OCI-LY7 (cell line): ENCODE measurements around the gene MYO16.

ENCODE experiments used
- EZH2phosphoT487 ChIP-seq: fragments of 200-600 bp; sonication (generic); IDR thresholded peaks from 2 replicates; pipeline ENCODE4 v1.6.1; 2018; ENCODE audit warnings: low read depth, borderline replicate concordance, mild to moderate bottlenecking, mixed run types, antibody characterized with exemption, low read length, moderate library complexity, mixed read lengths
- TF ChIP-seq, protein P1 (sequence below): fragments of 200-600 bp; sonication (generic); conservative IDR thresholded peaks from 2 replicates; pipeline ENCODE4 v1.5.1; 2014; ENCODE audit warnings: mild to moderate bottlenecking, antibody characterized with exemption, low read length, moderate library complexity, mixed read lengths

DNA sequence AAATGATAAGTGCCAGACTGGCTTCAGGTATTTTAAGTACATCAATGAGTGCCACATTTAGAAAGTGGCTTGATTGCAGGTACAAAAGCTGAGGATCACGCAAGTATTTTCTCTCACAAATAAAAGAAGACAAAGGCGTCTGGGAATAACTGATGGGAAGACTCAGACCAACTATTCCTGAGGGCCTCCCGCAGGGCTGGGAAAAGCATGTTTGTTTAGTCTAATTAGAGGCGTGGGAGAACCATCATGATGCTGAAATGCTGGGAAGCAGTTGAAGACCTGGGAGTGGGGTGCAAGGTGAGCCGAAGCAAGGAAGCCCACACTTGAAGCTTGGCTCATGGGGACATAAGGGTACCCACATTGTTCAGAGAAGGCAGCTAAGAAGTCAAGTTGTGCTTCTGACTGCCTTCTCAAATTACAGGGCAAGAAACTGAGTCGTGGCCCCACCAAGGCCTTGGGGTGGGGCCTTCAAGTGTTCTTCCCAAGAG is 536.0 kb downstream of the MYO16 start:
- TF ChIP-seq, protein P1, sequence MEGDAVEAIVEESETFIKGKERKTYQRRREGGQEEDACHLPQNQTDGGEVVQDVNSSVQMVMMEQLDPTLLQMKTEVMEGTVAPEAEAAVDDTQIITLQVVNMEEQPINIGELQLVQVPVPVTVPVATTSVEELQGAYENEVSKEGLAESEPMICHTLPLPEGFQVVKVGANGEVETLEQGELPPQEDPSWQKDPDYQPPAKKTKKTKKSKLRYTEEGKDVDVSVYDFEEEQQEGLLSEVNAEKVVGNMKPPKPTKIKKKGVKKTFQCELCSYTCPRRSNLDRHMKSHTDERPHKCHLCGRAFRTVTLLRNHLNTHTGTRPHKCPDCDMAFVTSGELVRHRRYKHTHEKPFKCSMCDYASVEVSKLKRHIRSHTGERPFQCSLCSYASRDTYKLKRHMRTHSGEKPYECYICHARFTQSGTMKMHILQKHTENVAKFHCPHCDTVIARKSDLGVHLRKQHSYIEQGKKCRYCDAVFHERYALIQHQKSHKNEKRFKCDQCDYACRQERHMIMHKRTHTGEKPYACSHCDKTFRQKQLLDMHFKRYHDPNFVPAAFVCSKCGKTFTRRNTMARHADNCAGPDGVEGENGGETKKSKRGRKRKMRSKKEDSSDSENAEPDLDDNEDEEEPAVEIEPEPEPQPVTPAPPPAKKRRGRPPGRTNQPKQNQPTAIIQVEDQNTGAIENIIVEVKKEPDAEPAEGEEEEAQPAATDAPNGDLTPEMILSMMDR = no peak
- no peak for TF ChIP-seq EZH2phosphoT487
